Stimulated activated naive CD4-positive, alpha-beta T cell (primary cell): Measurements from ENCODE around the gene ARHGAP24.
A peak's percentile ranks its signal among the peaks of the same experiment; 100 is the strongest.
"Not testable (repeated sequence)": the region's sequence is repeated elsewhere in the genome, so short reads cannot be mapped to it uniquely, and the experiment has no call there.

ENCODE experiments used
- DNase-seq, 6 experiments: peaks; one replicate each; lab custom pipeline; 2025; lab: John Stamatoyannopoulos, UW

ARHGAP24 gene

DNA sequence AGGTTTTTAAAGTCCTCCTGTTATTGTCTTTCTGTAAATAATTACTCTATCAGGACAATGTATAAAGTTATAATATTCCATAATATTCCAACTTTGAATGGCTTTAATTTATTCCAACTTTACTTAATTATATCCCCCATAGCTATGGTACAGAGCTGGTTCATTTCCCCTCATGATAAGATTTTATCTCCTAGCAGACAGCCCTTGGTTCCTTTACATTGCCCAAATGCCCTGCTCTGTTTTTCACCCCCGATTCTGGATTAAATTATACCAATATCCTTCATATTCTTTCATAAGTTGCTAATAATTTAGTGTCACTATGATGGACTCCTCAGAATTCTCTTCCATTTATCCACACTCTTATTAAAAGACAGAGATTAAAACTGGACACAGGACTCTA, 544.4 kb downstream of the ARHGAP24 start:
- no peak for DNase-seq

DNA sequence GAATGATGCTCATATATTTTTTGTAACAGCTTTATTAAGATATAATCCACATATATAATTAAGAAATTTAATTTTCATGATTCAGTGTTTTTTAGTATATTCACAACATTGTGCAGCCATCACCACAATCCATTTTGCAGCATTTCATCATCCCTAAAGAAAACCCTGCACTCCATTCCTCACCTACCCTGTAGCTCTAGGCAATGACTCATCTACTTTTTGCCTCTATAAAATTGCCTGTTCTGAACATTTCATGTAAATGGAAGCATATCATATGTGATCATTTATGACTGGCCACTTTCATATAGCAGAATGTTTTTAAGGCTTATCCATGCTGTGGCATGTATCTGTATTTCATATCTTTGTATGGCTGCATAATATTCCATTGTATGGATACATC, 545.0 kb downstream of the ARHGAP24 start:
- DNase-seq, result no peak

DNA sequence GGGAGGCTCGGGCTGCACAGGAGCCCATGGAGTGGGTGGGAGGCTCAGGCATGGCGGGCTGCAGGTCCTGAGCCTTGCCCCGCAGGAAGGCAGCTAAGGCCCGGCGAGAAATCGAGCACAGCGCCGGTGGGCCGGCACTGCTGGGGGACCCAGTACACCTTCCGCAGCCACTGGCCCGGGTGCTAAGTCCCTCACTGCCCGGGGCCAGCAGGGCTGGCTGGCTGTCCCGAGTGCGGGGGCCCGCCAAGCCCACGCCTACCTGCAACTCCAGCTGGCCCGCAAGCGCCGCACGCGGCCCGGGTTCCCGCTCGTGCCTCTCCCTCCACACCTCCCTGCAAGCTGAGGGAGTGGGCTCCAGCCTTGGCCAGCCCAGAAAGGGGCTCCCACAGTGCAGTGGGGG, 546.7 kb downstream of the ARHGAP24 start:
- not testable (repeated sequence) for DNase-seq

DNA sequence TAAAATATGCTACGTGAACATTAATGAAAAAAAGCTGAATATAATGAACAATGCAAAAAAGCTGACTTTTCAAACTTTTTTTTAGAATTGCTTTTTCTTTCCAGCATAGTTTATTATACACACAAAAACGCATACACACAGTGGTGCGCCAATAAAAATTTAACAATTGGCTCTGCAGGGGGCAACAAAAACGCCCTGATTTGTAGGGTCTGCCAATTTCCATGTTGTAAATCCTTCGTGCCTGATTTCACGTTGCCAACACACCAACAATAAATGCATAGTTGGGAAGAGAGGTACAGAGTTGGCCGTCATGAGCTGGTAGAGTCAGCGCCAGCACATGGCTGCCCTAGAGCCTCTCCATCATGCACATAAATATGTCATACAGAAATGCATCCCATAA, 551.8 kb downstream of the ARHGAP24 start:
- no peak for DNase-seq

DNA sequence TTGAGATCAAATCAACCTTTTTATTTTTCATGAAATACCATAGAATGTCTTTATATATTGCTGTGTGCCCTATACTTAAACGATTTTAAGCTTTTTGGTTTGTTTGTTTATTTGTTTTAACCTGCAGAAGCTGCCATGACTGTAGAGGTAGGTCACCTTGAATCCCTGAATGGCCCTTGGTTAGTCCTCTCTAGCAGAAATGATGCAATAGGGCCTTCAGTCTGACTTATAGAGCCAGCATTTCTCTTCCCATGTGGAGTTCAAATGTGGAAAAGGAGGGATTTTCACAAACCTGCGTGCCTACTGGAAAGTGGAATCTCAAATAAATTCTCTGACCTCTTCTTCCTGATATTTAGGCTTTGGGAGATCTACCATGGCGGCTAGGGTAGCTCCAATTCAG, 557.0 kb downstream of the ARHGAP24 start:
- no peak for DNase-seq

DNA sequence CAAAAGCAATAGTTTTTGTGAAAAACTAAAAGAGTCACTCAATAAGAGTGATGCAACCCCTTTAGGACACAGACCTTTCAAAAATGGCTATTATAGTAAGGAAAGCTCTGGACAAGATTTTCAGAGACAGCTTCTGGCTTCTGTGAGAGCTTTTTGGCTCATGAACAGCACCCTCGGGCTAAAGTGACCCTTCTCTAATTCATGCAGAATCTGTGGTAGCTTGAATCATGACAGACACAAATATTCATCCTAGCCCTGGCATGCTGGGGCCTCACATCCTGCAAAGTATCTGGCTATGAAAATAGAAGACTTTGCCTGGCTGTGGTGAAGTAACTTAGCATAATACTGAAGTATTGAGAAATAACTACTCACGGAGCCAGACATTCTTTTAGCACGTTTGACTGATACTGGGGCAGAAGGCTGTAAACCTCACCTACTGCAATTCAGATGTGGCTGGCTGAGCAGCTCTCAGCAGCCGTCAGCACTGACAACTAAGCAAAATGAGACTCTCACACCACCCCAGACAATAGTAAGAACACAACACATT, 557.6 kb downstream of the ARHGAP24 start:
- no peak for DNase-seq

DNA sequence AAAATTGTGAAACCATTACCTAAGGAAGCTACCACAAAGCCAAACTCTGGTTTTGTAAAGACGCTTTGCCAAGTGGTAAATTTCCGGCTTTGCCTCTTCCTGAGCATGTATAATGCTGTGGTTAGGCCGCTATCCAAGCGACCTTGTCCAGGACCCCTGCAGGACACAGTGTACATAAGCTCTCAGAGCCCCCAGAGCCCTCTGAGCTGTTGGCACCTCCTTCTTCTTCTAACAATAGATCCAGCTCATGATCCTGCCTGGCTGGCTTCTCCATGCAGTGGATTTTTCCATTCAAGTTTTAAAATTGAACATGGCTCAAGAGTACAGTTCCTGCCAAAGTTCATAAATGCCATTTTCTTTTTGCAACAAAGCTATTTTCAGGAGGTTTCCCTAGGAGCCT, 558.2 kb downstream of the ARHGAP24 start:
- DNase-seq, result no peak

DNA sequence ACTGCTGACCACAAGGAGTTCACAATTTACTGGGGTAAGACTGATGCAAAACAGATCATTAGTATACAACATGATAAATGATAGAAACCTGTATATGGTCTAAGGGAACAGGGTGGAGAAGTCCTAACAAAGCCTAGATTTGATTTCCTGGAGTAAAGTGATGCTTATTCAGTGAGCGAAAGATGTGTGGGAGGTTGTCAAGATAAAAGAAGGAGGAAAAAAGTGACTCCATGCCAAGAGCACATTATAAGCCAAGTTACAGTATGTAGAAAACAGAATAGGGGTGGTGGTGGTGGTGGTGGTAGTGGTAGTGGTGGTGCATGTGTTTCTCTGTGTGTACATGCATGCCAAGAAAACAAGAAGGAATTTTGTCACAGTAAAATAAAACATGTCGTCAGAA, 559.7 kb downstream of the ARHGAP24 start:
- DNase-seq, result no peak

DNA sequence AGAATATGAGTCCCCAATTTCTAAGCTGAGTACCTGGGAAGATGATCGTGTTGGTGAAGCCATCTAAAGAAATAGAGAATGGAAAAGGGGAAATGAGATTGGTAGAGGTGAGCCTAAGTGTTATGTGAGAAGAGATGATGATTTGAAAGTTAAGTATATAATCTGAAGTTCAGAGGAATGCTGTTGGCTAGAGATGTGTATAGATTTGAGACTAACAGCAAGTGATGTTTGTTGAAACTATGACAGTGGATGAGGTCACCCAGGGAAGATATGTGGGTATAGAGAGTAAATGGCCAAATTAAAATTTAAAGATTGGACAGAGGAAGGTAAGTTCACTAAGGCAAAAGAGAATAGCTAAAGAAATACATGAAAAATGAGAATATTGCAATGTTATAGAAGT, 560.7 kb downstream of the ARHGAP24 start:
- DNase-seq, result no peak

DNA sequence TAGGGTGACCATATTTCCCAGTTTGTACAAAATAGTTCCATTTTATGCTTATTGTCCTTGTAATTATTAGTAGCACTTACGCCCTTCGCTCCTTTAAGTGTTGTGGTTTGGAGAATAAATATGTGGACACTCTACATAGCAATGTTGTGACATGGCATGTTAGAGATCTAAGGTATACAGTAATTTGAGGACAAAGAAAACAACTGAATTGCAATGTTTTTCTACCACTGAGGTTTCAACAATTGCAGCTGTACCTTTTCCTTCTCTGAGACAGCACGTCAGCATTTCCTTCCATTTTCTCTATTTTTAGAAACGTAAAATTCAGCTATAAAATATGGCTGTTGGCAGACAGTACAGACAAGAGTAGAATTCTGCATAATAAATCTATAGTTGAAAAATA, 561.8 kb downstream of the ARHGAP24 start:
- DNase-seq, result no peak

DNA sequence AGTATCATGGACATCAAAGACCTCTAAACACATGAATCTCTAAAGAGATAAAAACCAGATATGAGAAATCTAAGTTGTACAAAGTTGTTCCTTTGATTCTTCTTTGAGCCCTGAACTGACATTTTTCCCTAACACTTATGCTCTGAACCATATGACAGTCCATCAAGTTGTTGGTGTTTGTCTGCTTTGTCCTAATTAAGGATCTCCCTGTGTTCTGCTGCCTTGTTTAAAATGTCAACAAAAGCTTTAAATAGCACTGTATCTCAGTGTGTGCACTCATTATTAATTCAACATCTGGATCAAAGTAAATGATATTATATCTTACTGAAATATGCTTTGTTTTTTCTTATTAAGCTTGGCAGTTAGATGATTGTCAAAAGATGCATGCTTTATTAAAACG, 563.1 kb downstream of the ARHGAP24 start:
- DNase-seq, result no peak

DNA sequence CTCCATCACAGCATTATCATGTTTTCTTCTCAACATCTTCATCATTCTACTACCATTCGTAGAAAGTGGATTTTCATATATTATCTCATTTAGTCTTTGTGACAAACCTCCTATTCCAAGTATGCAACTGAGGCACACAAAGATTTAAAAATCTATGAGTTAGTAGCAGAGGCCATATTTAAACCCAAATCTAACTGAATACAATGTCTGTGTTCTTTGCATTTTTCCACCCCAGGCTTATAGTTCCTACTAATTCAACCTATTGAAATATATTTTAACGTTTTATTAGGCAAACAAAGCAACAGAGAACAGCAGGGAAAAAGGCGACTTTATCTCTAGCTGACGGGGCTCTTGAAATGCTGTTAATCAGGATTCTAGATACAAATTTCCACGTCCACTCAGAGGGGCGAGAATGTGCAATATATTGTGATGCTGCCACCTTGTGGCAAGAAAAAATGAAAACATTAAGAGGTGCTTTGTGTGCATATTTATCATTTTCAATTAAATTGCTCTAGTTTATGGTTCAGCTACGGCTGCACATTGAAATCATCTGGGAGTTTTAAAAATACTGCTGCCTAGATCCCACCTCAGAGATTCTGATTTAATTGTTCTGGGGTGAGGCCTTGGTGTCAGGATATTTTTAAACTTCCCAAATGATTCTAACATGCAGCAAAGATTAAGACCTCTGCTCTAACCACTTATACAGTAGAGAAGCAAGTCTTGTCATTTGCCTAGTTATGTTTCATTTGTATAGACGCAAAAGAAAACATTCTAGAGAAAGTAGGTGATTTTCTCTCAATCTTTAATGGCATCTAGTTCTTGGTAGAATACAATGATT, 569.0 kb downstream of the ARHGAP24 start:
- peak in 1 of 6 experiments; percentile 5 for DNase-seq

DNA sequence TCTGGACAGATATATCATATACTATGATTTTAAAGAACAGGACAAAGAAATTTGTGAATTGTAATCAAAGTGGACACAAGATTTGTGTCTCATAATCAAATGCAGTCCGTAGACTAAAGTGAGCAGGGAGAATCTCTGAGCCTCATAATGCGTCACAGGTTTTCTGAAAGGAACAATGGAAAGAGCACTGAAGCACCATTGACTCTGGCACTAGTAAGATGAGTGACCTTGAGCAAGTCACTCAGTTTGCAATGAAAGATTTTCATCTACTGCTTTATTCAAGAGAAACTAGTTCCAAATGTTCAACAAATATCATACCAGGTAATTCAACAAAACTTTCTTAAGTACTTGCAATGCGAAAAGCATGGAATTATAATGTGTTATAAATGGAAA, 569.6 kb downstream of the ARHGAP24 start:
- no peak for DNase-seq

DNA sequence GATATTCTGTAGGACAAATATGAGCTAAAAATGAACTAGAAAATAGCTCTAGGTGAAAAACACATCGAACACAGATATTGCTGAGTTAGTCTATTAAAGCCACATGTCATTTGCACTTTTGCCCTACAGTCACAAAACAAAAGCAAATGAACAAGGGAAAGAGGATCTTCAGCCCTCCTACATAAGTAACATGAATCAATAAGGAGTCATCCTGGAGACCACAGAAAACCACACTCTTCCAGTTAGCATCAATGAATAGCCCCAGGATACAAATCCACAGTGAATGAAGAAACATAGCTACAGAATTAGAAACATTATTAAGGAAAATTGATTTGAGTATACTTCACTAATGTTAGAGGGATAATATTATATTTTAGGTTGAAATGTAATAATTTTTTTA, 573.5 kb downstream of the ARHGAP24 start:
- DNase-seq, result no peak

DNA sequence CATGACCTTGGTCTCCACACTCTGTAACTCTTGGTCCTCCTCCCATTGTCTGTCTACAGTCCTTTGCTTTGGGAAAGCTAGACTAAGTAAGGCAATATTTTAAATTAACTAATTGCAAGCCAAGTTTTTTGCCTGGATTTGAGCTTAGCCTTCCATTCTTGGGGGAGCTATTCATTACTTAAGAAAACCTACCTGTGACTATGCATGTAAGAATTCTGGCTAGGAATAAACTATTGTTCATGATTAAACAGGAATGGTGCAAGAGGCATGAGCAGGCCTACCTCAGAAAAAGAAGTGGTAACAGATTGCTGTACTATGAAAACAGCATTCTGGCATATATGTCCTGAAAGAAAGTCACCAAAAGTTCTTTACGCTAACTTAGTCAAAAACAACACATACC, 575.5 kb downstream of the ARHGAP24 start:
- no peak for DNase-seq
